H1 (cell line): ENCODE measurements around the gene RAB6D. TPM values are rescaled to one million over a fixed set of nuclear protein-coding genes. Genes with fewer than 3 reads are reported as not detected.

Experiments used
- polyA plus RNA-seq, 7 experiments: library from polyadenylated mRNA; depleted of rRNA in 3 of 7; stranded (reverse) in 5 of 7; unstranded in 2 of 7; fragments of >200 nt in 5 of 7; fragments of 200-250 nt in 2 of 7; gene quantifications; 1 replicate in 5 of 7; 2 replicates in 1 of 7; 4 replicates in 1 of 7; pipeline versions ENCODE4 v1.2.1 to v1.2.3, GENCODE V29; 2011 to 2013; ENCODE audit warnings: missing spikeins in 2 of 7, mixed read lengths in 2 of 7
- total RNA-seq: library from RNA; stranded (reverse); fragmentation: NEBNext Ultra II Directional; extraction: Animal tissue kit (Norgen Biotek cat#: 25700); gene quantifications from 2 replicates; pipeline ENCODE4 v1.2.1, GENCODE V29; 2021
- TF ChIP-seq, protein P1 (sequence below): fragments of 300-600 bp; sonication (generic); IDR thresholded peaks from 2 replicates; pipeline ENCODE4 v1.7.1; 2012; ENCODE audit warnings: low read length, moderate library complexity, mild to moderate bottlenecking, inconsistent platforms; ENCODE audit not compliant: insufficient replicate concordance

RAB6D gene
- total and polyA plus RNA-seq, 2 of the 8 experiments (the other 6 are each of a cell fraction or from before 2014, with no cell fraction given), result 0.05 to 0.22 TPM

DNA sequence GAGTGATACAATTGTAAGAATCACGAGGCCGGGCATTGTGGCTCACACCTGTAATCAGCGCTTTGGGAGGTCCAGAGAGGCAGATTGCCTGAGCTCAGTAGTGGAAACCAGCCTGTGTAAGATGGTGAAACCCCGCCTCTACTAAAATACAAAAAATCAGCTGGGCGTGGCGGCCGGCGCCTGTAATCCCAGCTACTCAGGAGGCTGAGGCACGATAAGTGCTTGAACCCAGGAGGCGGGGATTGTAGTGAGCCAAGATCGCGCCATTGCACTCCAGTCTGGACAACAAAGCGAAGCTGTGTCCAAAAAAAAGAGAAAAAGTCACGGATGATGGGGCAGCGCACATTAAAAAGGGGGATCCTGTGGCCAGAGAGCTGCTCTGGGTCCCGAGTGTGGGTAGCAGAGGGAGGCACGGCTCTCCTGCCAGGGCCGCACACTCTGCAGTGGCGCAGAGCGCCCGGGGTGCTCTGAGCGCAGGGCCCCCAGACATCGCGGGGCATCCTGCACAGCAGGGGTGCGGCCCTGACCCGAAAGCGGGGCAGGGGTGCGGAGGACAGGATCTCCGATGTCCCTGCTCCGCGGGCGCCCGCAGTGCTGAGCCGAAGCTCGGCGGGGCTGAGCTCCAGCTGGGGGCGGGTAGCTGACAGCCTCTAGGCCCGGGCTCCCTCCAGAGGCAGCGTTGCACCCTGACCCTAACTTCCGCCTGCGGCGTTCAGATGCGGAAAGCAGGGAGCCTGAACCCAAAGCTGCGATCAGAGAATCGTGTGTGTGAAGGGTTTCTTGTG lies 30.4 kb upstream of the RAB6D start (continued):
- TF ChIP-seq, protein P1, sequence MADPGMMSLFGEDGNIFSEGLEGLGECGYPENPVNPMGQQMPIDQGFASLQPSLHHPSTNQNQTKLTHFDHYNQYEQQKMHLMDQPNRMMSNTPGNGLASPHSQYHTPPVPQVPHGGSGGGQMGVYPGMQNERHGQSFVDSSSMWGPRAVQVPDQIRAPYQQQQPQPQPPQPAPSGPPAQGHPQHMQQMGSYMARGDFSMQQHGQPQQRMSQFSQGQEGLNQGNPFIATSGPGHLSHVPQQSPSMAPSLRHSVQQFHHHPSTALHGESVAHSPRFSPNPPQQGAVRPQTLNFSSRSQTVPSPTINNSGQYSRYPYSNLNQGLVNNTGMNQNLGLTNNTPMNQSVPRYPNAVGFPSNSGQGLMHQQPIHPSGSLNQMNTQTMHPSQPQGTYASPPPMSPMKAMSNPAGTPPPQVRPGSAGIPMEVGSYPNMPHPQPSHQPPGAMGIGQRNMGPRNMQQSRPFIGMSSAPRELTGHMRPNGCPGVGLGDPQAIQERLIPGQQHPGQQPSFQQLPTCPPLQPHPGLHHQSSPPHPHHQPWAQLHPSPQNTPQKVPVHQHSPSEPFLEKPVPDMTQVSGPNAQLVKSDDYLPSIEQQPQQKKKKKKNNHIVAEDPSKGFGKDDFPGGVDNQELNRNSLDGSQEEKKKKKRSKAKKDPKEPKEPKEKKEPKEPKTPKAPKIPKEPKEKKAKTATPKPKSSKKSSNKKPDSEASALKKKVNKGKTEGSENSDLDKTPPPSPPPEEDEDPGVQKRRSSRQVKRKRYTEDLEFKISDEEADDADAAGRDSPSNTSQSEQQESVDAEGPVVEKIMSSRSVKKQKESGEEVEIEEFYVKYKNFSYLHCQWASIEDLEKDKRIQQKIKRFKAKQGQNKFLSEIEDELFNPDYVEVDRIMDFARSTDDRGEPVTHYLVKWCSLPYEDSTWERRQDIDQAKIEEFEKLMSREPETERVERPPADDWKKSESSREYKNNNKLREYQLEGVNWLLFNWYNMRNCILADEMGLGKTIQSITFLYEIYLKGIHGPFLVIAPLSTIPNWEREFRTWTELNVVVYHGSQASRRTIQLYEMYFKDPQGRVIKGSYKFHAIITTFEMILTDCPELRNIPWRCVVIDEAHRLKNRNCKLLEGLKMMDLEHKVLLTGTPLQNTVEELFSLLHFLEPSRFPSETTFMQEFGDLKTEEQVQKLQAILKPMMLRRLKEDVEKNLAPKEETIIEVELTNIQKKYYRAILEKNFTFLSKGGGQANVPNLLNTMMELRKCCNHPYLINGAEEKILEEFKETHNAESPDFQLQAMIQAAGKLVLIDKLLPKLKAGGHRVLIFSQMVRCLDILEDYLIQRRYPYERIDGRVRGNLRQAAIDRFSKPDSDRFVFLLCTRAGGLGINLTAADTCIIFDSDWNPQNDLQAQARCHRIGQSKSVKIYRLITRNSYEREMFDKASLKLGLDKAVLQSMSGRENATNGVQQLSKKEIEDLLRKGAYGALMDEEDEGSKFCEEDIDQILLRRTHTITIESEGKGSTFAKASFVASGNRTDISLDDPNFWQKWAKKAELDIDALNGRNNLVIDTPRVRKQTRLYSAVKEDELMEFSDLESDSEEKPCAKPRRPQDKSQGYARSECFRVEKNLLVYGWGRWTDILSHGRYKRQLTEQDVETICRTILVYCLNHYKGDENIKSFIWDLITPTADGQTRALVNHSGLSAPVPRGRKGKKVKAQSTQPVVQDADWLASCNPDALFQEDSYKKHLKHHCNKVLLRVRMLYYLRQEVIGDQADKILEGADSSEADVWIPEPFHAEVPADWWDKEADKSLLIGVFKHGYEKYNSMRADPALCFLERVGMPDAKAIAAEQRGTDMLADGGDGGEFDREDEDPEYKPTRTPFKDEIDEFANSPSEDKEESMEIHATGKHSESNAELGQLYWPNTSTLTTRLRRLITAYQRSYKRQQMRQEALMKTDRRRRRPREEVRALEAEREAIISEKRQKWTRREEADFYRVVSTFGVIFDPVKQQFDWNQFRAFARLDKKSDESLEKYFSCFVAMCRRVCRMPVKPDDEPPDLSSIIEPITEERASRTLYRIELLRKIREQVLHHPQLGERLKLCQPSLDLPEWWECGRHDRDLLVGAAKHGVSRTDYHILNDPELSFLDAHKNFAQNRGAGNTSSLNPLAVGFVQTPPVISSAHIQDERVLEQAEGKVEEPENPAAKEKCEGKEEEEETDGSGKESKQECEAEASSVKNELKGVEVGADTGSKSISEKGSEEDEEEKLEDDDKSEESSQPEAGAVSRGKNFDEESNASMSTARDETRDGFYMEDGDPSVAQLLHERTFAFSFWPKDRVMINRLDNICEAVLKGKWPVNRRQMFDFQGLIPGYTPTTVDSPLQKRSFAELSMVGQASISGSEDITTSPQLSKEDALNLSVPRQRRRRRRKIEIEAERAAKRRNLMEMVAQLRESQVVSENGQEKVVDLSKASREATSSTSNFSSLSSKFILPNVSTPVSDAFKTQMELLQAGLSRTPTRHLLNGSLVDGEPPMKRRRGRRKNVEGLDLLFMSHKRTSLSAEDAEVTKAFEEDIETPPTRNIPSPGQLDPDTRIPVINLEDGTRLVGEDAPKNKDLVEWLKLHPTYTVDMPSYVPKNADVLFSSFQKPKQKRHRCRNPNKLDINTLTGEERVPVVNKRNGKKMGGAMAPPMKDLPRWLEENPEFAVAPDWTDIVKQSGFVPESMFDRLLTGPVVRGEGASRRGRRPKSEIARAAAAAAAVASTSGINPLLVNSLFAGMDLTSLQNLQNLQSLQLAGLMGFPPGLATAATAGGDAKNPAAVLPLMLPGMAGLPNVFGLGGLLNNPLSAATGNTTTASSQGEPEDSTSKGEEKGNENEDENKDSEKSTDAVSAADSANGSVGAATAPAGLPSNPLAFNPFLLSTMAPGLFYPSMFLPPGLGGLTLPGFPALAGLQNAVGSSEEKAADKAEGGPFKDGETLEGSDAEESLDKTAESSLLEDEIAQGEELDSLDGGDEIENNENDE, result no peak
